Neuronal stem cell (in vitro differentiated cells): ENCODE results near the gene AFM. TPM values are rescaled to one million over a fixed set of nuclear protein-coding genes. Genes with fewer than 3 reads are reported as not detected.

Experiments
- DNase-seq: peaks from one replicate; pipeline ENCODE4 v3.0.0-alpha.2; 2013; ENCODE audit warnings: low spot score
- H2AFZ ChIP-seq: one replicate; pipeline ENCODE4 v1.6.1; 2013; ENCODE audit warnings: mild to moderate bottlenecking, low read length, inconsistent platforms
- H2AK5ac ChIP-seq: 2 replicates; pipeline ENCODE4 v1.6.1; 2013; ENCODE audit warnings: low read depth, mild to moderate bottlenecking, inconsistent platforms, low read length, moderate library complexity, mixed read lengths
- H2BK120ac ChIP-seq: 2 replicates; pipeline ENCODE4 v1.6.1; 2013; ENCODE audit warnings: low read depth, mild to moderate bottlenecking, inconsistent platforms, low read length, moderate library complexity, mixed read lengths
- H2BK12ac ChIP-seq: one replicate; pipeline ENCODE4 v1.6.1; 2013; ENCODE audit warnings: low read length, inconsistent platforms
- H2BK15ac ChIP-seq: 2 replicates; pipeline ENCODE4 v1.6.1; 2013; ENCODE audit warnings: mild to moderate bottlenecking, low read length, inconsistent platforms, mixed read lengths
- H2BK5ac ChIP-seq: one replicate; pipeline ENCODE4 v1.6.1; 2013; ENCODE audit warnings: inconsistent platforms, mild to moderate bottlenecking, low read length, moderate library complexity
- H3K14ac ChIP-seq: one replicate; pipeline ENCODE4 v1.6.1; 2013; ENCODE audit warnings: low read length, inconsistent platforms
- H3K18ac ChIP-seq: 2 replicates; pipeline ENCODE4 v1.6.1; 2013; ENCODE audit warnings: low read length, inconsistent platforms
- H3K23ac ChIP-seq: 2 replicates; pipeline ENCODE4 v1.6.1; 2013; ENCODE audit warnings: low read depth, mild to moderate bottlenecking, mixed read lengths, low read length, inconsistent platforms; ENCODE audit not compliant: poor library complexity
- H3K27ac ChIP-seq: replicated peaks from 3 replicates; pipeline ENCODE4 v1.5.1; 2013; ENCODE audit warnings: low read length, inconsistent platforms
- H3K27me3 ChIP-seq, 3 experiments: 2 replicates each; pipeline ENCODE4 v1.6.1; 2013; ENCODE audit warnings: low read length in 3 of 3, mild to moderate bottlenecking in 2 of 3, inconsistent platforms in 1 of 3, low read depth in 1 of 3, mixed read lengths in 1 of 3, moderate library complexity in 1 of 3; ENCODE audit not compliant: control insufficient read depth in 3 of 3, insufficient read depth in 3 of 3
- H3K36me3 ChIP-seq, 2 donors: replicated peaks in 1 of 2; 2 replicates each; pipeline ENCODE4 v1.6.1; 2013; ENCODE audit warnings: low read length in 2 of 2; ENCODE audit not compliant: control insufficient read depth in 2 of 2, insufficient read depth in 2 of 2
- H3K4ac ChIP-seq: 2 replicates; pipeline ENCODE4 v1.6.1; 2013; ENCODE audit warnings: inconsistent platforms, mild to moderate bottlenecking, low read length, moderate library complexity
- H3K4me1 ChIP-seq, 2 donors: 1 replicate in 1 of 2; 2 replicates in 1 of 2; pipeline ENCODE4 v1.6.1; 2013; ENCODE audit warnings: low read length in 2 of 2, low read depth in 1 of 2; ENCODE audit not compliant: control insufficient read depth in 2 of 2, insufficient read depth in 1 of 2
- H3K4me2 ChIP-seq: one replicate; pipeline ENCODE4 v1.6.1; 2013; ENCODE audit warnings: mild to moderate bottlenecking, low read length, inconsistent platforms; ENCODE audit not compliant: insufficient read depth, poor library complexity, severe bottlenecking
- H3K4me3 ChIP-seq, 2 donors: 2 replicates each; pipeline ENCODE4 v1.5.1; 2013; ENCODE audit warnings: low read length in 2 of 2, mild to moderate bottlenecking in 2 of 2, inconsistent platforms in 1 of 2, moderate library complexity in 1 of 2
- H3K79me1 ChIP-seq: one replicate; pipeline ENCODE4 v1.6.1; 2013; ENCODE audit warnings: low read depth, mild to moderate bottlenecking, inconsistent platforms, low read length, moderate library complexity
- H3K9ac ChIP-seq: one replicate; pipeline ENCODE4 v1.6.1; 2013; ENCODE audit warnings: mild to moderate bottlenecking, low read depth, low read length, inconsistent platforms; ENCODE audit not compliant: poor library complexity
- H3K9me3 ChIP-seq, 2 donors: replicated peaks in 1 of 2; 2 replicates each; pipeline versions ENCODE3 to v1.6.1; 2013; ENCODE audit warnings: low read length in 2 of 2, mild to moderate bottlenecking in 2 of 2, inconsistent platforms in 1 of 2, low read depth in 1 of 2, mixed read lengths in 1 of 2, moderate library complexity in 1 of 2; ENCODE audit not compliant: control insufficient read depth in 2 of 2, insufficient read depth in 1 of 2
- H4K8ac ChIP-seq: one replicate; pipeline ENCODE4 v1.6.1; 2013; ENCODE audit warnings: low read depth, mild to moderate bottlenecking, inconsistent platforms, low read length, moderate library complexity
- H4K91ac ChIP-seq: one replicate; pipeline ENCODE4 v1.6.1; 2013; ENCODE audit warnings: low read length, low read depth, mild to moderate bottlenecking, inconsistent platforms; ENCODE audit not compliant: poor library complexity
- WGBS, 2 donors: extraction: QIAGEN DNeasy Blood & Tissue Kit; methylation state at CpG; one replicate each; pipeline ENCODE4 v1.1.7; 2013; ENCODE audit warnings: missing lambda C conversion rate in 2 of 2, mixed read lengths in 1 of 2; ENCODE audit not compliant: insufficient read length in 2 of 2, insufficient replicate concordance in 1 of 2; ENCODE audit errors: extremely low coverage in 2 of 2; 5-methylcytosine and 5-hydroxymethylcytosine counted together
- polyA plus RNA-seq, 2 experiments: library from polyadenylated mRNA; stranded (reverse); fragments of 200-250 nt; gene quantifications; one replicate each; pipeline ENCODE4 v1.2.3, GENCODE V29; 2013

Gene AFM
- polyA plus RNA-seq (2013, experiment 1 of 2): not detected
- not detected for polyA plus RNA-seq (2013, experiment 2 of 2)

- Histone ChIP-seq H2BK12ac (no peak within 1 kb of the TSS), H3K79me1 (peaks cover 2% of the 10 kb centered on the region), H3K9me3 (no peaks in the 10 kb centered on the region), H3K23ac (no peak within 1 kb of the TSS), H3K36me3 (no peaks in the 10 kb centered on the region), H3K18ac (no peak within 1 kb of the TSS), H3K9ac (no peak within 1 kb of the TSS), H3K4me3 (no peak within 1 kb of the TSS), H3K4ac (no peak within 1 kb of the TSS), H2AFZ (no peak within 1 kb of the TSS), H2AK5ac (no peak within 1 kb of the TSS), H3K27me3 (no peaks in the 10 kb centered on the region), H4K91ac (no peak within 1 kb of the TSS), H2BK15ac (no peak within 1 kb of the TSS), H4K8ac (no peak within 1 kb of the TSS), H3K27ac (no peak within 1 kb of the TSS), H2BK120ac (no peak within 1 kb of the TSS), H3K4me2 (no peak within 1 kb of the TSS), H2BK5ac (no peak within 1 kb of the TSS), H3K4me1 (no peaks in the 10 kb centered on the region), H3K14ac (no peak within 1 kb of the TSS)
- WGBS, 2 donors: no CpG with 5 or more reads among the region's 2 CpGs
- DNase-seq: no peak
These were observed at the start of gene AFM for GRCh38 chr4:73481358-73481757. TSS of gene AFM (plus strand) at chr4:73481745. CDS start at chr4:73481776, 31 bp downstream.

GRCh38 chr4:73431813-73432168 is 49.8 kb upstream of the AFM start:
- Histone ChIP-seq H3K79me1 (no peaks in the 10 kb centered on the region), H2BK120ac (no peak overlapping the region), H3K9ac (no peak overlapping the region), H3K36me3 (no peaks in the 10 kb centered on the region), H3K4ac (no peak overlapping the region), H3K4me2 (no peak overlapping the region), H3K4me1 (no peaks in the 10 kb centered on the region), H2AK5ac (no peak overlapping the region), H3K14ac (no peak overlapping the region), H2AFZ (no peak overlapping the region), H3K9me3 (no peaks in the 10 kb centered on the region), H3K18ac (no peak overlapping the region), H2BK12ac (no peak overlapping the region), H4K8ac (no peak overlapping the region), H2BK5ac (no peak overlapping the region), H3K23ac (no peak overlapping the region), H4K91ac (no peak overlapping the region), H3K27me3 (no peaks in the 10 kb centered on the region), H3K4me3 (no peak overlapping the region), H2BK15ac (no peak overlapping the region), H3K27ac (no peak overlapping the region)
- DNase-seq: no peak
- no CpG with 5 or more reads among the region's 1 CpG for WGBS, 2 donors

- no peak overlapping the region for H2AK5ac ChIP-seq
These were observed 49.2 kb upstream of the AFM start for GRCh38 chr4:73432169-73433000.

GRCh38 chr4:73433140-73433539 is 48.4 kb upstream of the AFM start:
- Histone ChIP-seq H3K4ac (no peak overlapping the region), H2BK5ac (no peak overlapping the region), H2BK15ac (no peak overlapping the region), H2AK5ac (no peak overlapping the region), H3K27ac (no peak overlapping the region), H3K9me3 (no peaks in the 10 kb centered on the region), H3K27me3 (no peaks in the 10 kb centered on the region), H3K9ac (no peak overlapping the region), H2BK12ac (no peak overlapping the region), H3K18ac (no peak overlapping the region), H4K8ac (no peak overlapping the region), H3K23ac (no peak overlapping the region), H3K4me2 (no peak overlapping the region), H4K91ac (no peak overlapping the region), H3K14ac (no peak overlapping the region), H3K4me3 (no peak overlapping the region), H3K4me1 (no peaks in the 10 kb centered on the region), H3K79me1 (no peaks in the 10 kb centered on the region), H2BK120ac (no peak overlapping the region), H2AFZ (no peak overlapping the region), H3K36me3 (no peaks in the 10 kb centered on the region)
- no peak for DNase-seq
- no CpG with 5 or more reads among the region's 2 CpGs for whole genome bisulfite sequencing, 2 donors

More at GRCh38 chr4:73432169-73433000, 49.2 kb upstream of the AFM start:
- H3K79me1 ChIP-seq: no peaks in the 10 kb centered on the region
- no peak overlapping the region for H2BK5ac ChIP-seq
- H2AFZ ChIP-seq: no peak overlapping the region
- H3K4me1 ChIP-seq: no peaks in the 10 kb centered on the region
- H3K23ac ChIP-seq: no peak overlapping the region
- H3K14ac ChIP-seq: no peak overlapping the region
- no peak overlapping the region for H4K91ac ChIP-seq
- no peak overlapping the region for H3K27ac ChIP-seq
- H4K8ac ChIP-seq: no peak overlapping the region
- H2BK12ac ChIP-seq: no peak overlapping the region
- H3K36me3 ChIP-seq: no peaks in the 10 kb centered on the region
- no peak overlapping the region for H3K9ac ChIP-seq
- no peak overlapping the region for H3K18ac ChIP-seq
- H3K4ac ChIP-seq: no peak overlapping the region
- no peaks in the 10 kb centered on the region for H3K27me3 ChIP-seq
- no peak overlapping the region for H3K4me2 ChIP-seq
- H3K4me3 ChIP-seq: no peak overlapping the region
- no peaks in the 10 kb centered on the region for H3K9me3 ChIP-seq
- H2BK15ac ChIP-seq: no peak overlapping the region
- DNase-seq: no peak
- H2BK120ac ChIP-seq: no peak overlapping the region
- WGBS, 2 donors: no CpG with 5 or more reads among the region's 5 CpGs
